ENCODE measurements around the gene CCDC92.

CCDC92 gene

GRCh38 chr12:123962513-123962912, 10.1 kb downstream of the CCDC92 start:
- no peak overlapping the region for H3K27ac ChIP-seq
- no peaks in the 10 kb centered on the region for H3K9me3 ChIP-seq (ENCODE audit: low read depth, low read length)
- no peak overlapping the region for H3K9ac ChIP-seq (ENCODE audit: insufficient read length)
- H3K4me3 ChIP-seq, result no peak overlapping the region
- no peak for DNase-seq (ENCODE audit: low read depth, low spot score)
- no peaks in the 10 kb centered on the region for H3K36me3 ChIP-seq (ENCODE audit: insufficient read depth, low read length)
- TF ChIP-seq POLR2AphosphoS5 (IDR thresholded peaks at IDR 0.05; ENCODE audit: borderline replicate concordance, low read depth, low read length) (no peak), EZH2 (IDR thresholded peaks at IDR 0.05) (no peak), FOXP2 (optimal IDR thresholded peaks at IDR 0.05; ENCODE audit: control extremely low read depth, extremely low read length, insufficient read depth) (no peak)

- Histone ChIP-seq H3K27ac (no peak overlapping the region), H3K9me3 (ENCODE audit: low read depth, low read length) (no peaks in the 10 kb centered on the region), H3K36me3 (ENCODE audit: insufficient read depth, low read length) (no peaks in the 10 kb centered on the region), H3K9ac (ENCODE audit: insufficient read length) (no peak overlapping the region), H3K4me3 (no peak overlapping the region)
- TF ChIP-seq EZH2 (IDR thresholded peaks at IDR 0.05) (no peak), POLR2AphosphoS5 (IDR thresholded peaks at IDR 0.05; ENCODE audit: borderline replicate concordance, low read depth, low read length) (no peak), FOXP2 (optimal IDR thresholded peaks at IDR 0.05; ENCODE audit: control extremely low read depth, extremely low read length, insufficient read depth) (no peak)
- no peak for DNase-seq (ENCODE audit: low read depth, low spot score)
Observed at GRCh38 chr12:123961585-123962345, 10.9 kb downstream of the CCDC92 start.

- TF ChIP-seq FOXP2 (optimal IDR thresholded peaks at IDR 0.05; ENCODE audit: control extremely low read depth, extremely low read length, insufficient read depth) (no peak), EZH2 (IDR thresholded peaks at IDR 0.05) (no peak), POLR2AphosphoS5 (IDR thresholded peaks at IDR 0.05; ENCODE audit: borderline replicate concordance, low read depth, low read length) (no peak)
- DNase-seq (ENCODE audit: low read depth, low spot score), result no peak
Observed at GRCh38 chr12:123960856-123961255, 11.8 kb downstream of the CCDC92 start.

GRCh38 chr12:123960029-123960735, 12.4 kb downstream of the CCDC92 start:
- no peak for TF ChIP-seq EZH2 (IDR thresholded peaks at IDR 0.05)
- no peak for TF ChIP-seq FOXP2 (optimal IDR thresholded peaks at IDR 0.05; ENCODE audit: control extremely low read depth, extremely low read length, insufficient read depth)
- TF ChIP-seq POLR2AphosphoS5 (IDR thresholded peaks at IDR 0.05; ENCODE audit: borderline replicate concordance, low read depth, low read length), result no peak
- no peaks in the 10 kb centered on the region for H3K9me3 ChIP-seq (ENCODE audit: low read depth, low read length)
- H3K4me3 ChIP-seq, result no peak overlapping the region
- no peak overlapping the region for H3K9ac ChIP-seq (ENCODE audit: insufficient read length)
- no peak overlapping the region for H3K27ac ChIP-seq
- no peaks in the 10 kb centered on the region for H3K36me3 ChIP-seq (ENCODE audit: insufficient read depth, low read length)
- DNase-seq (ENCODE audit: low read depth, low spot score), result no peak

More at GRCh38 chr12:123960856-123961255, 11.8 kb downstream of the CCDC92 start:
- no peak overlapping the region for H3K27ac ChIP-seq
- no peaks in the 10 kb centered on the region for H3K9me3 ChIP-seq (ENCODE audit: low read depth, low read length)
- no peak overlapping the region for H3K4me3 ChIP-seq
- H3K36me3 ChIP-seq (ENCODE audit: insufficient read depth, low read length), result no peaks in the 10 kb centered on the region
- H3K9ac ChIP-seq (ENCODE audit: insufficient read length), result no peak overlapping the region

GRCh38 chr12:123958876-123959275, 13.8 kb downstream of the CCDC92 start:
- H3K36me3 ChIP-seq (ENCODE audit: insufficient read depth, low read length), result no peaks in the 10 kb centered on the region
- H3K4me3 ChIP-seq, result no peak overlapping the region
- TF ChIP-seq POLR2AphosphoS5 (IDR thresholded peaks at IDR 0.05; ENCODE audit: borderline replicate concordance, low read depth, low read length) (no peak), EZH2 (IDR thresholded peaks at IDR 0.05) (no peak), FOXP2 (optimal IDR thresholded peaks at IDR 0.05; ENCODE audit: control extremely low read depth, extremely low read length, insufficient read depth) (no peak)
- no peak for DNase-seq (ENCODE audit: low read depth, low spot score)
- H3K9me3 ChIP-seq (ENCODE audit: low read depth, low read length), result no peaks in the 10 kb centered on the region
- no peak overlapping the region for H3K9ac ChIP-seq (ENCODE audit: insufficient read length)
- H3K27ac ChIP-seq, result no peak overlapping the region

GRCh38 chr12:123958462-123958861, 14.2 kb downstream of the CCDC92 start:
- TF ChIP-seq POLR2AphosphoS5 (IDR thresholded peaks at IDR 0.05; ENCODE audit: borderline replicate concordance, low read depth, low read length), result no peak
- no peak for TF ChIP-seq EZH2 (IDR thresholded peaks at IDR 0.05)
- TF ChIP-seq FOXP2 (optimal IDR thresholded peaks at IDR 0.05; ENCODE audit: control extremely low read depth, extremely low read length, insufficient read depth), result no peak

GRCh38 chr12:123957196-123957595, 15.4 kb downstream of the CCDC92 start:
- H3K4me3 ChIP-seq, result no peak overlapping the region
- TF ChIP-seq EZH2 (IDR thresholded peaks at IDR 0.05), result no peak
- TF ChIP-seq POLR2AphosphoS5 (IDR thresholded peaks at IDR 0.05; ENCODE audit: borderline replicate concordance, low read depth, low read length), result no peak
- H3K9me3 ChIP-seq (ENCODE audit: low read depth, low read length), result no peaks in the 10 kb centered on the region
- H3K27ac ChIP-seq, result no peak overlapping the region
- DNase-seq (ENCODE audit: low read depth, low spot score), result no peak
- no peaks in the 10 kb centered on the region for H3K36me3 ChIP-seq (ENCODE audit: insufficient read depth, low read length)
- no peak overlapping the region for H3K9ac ChIP-seq (ENCODE audit: insufficient read length)

More at GRCh38 chr12:123958462-123958861, 14.2 kb downstream of the CCDC92 start:
- Histone ChIP-seq H3K9ac (ENCODE audit: insufficient read length) (no peak overlapping the region), H3K9me3 (ENCODE audit: low read depth, low read length) (no peaks in the 10 kb centered on the region), H3K4me3 (no peak overlapping the region), H3K36me3 (ENCODE audit: insufficient read depth, low read length) (no peaks in the 10 kb centered on the region), H3K27ac (no peak overlapping the region)
- DNase-seq (ENCODE audit: low read depth, low spot score), result no peak

- Histone ChIP-seq H3K4me3 (no peak overlapping the region), H3K9ac (ENCODE audit: insufficient read length) (no peak overlapping the region), H3K9me3 (ENCODE audit: low read depth, low read length) (no peaks in the 10 kb centered on the region), H3K27ac (no peak overlapping the region), H3K36me3 (ENCODE audit: insufficient read depth, low read length) (no peaks in the 10 kb centered on the region)
- TF ChIP-seq POLR2AphosphoS5 (IDR thresholded peaks at IDR 0.05; ENCODE audit: borderline replicate concordance, low read depth, low read length), result no peak
- no peak for TF ChIP-seq EZH2 (IDR thresholded peaks at IDR 0.05)
- no peak for TF ChIP-seq FOXP2 (optimal IDR thresholded peaks at IDR 0.05; ENCODE audit: control extremely low read depth, extremely low read length, insufficient read depth)
- DNase-seq (ENCODE audit: low read depth, low spot score), result no peak
Observed at GRCh38 chr12:123956249-123956648, 16.4 kb downstream of the CCDC92 start.

Data from SK-N-MC (cell line).